SHP77 treated with DMSO at 0.1 percent for 48 hours (cell line): ENCODE results near the gene DOK1.

Experiments used
- DNase-seq: peaks from one replicate; lab custom pipeline; 2025; lab: John Stamatoyannopoulos, UW

Gene DOK1

GRCh38 chr2:74569686-74570085 lies 15.2 kb downstream of the DOK1 start:
- DNase-seq, result no peak

GRCh38 chr2:74571058-74571457 lies 16.5 kb downstream of the DOK1 start:
- DNase-seq, result no peak

GRCh38 chr2:74572178-74572925 lies 17.8 kb downstream of the DOK1 start:
- DNase-seq, result no peak

- no peak for DNase-seq
Measured at GRCh38 chr2:74573747-74574562, 19.4 kb downstream of the DOK1 start.

- no peak for DNase-seq
Measured at GRCh38 chr2:74575320-74575719, 20.8 kb downstream of the DOK1 start.

- DNase-seq, result no peak
Measured at GRCh38 chr2:74576211-74576862, 21.8 kb downstream of the DOK1 start.

- DNase-seq, result no peak
Measured at GRCh38 chr2:74576863-74577229, 22.3 kb downstream of the DOK1 start.

- DNase-seq, result no peak
Measured at GRCh38 chr2:74577448-74577847, 22.9 kb downstream of the DOK1 start.

- DNase-seq, result no peak
Measured at GRCh38 chr2:74578408-74578807, 23.9 kb downstream of the DOK1 start.

GRCh38 chr2:74581463-74581862 lies 26.9 kb downstream of the DOK1 start:
- no peak for DNase-seq

GRCh38 chr2:74582184-74582583 lies 27.7 kb downstream of the DOK1 start:
- DNase-seq, result no peak

- no peak for DNase-seq
Measured at GRCh38 chr2:74583504-74583903, 29.0 kb downstream of the DOK1 start.

GRCh38 chr2:74584088-74584645 lies 29.6 kb downstream of the DOK1 start:
- no peak for DNase-seq

GRCh38 chr2:74585406-74586185 lies 31.1 kb downstream of the DOK1 start:
- no peak for DNase-seq

GRCh38 chr2:74587664-74588277 lies 33.3 kb downstream of the DOK1 start:
- DNase-seq, result peak; percentile 52

GRCh38 chr2:74588664-74589063 lies 34.1 kb downstream of the DOK1 start:
- no peak for DNase-seq

- DNase-seq, result no peak
Measured at GRCh38 chr2:74593826-74594772, 39.6 kb downstream of the DOK1 start.

GRCh38 chr2:74596584-74596983 lies 42.1 kb downstream of the DOK1 start:
- no peak for DNase-seq

GRCh38 chr2:74597410-74597809 lies 42.9 kb downstream of the DOK1 start:
- DNase-seq, result no peak

- DNase-seq, result no peak
Measured at GRCh38 chr2:74599676-74600075, 45.2 kb downstream of the DOK1 start.
